SW 1271 (cell line): ENCODE data around the gene PLAC8.
"Not testable (repeated sequence)": the region's sequence is repeated elsewhere in the genome, so short reads cannot be mapped to it uniquely, and the experiment has no call there.

Experiments
- DNase-seq, 2 experiments: peaks; one replicate each; lab custom pipeline; 2025; lab: John Stamatoyannopoulos, UW

Gene PLAC8

DNA sequence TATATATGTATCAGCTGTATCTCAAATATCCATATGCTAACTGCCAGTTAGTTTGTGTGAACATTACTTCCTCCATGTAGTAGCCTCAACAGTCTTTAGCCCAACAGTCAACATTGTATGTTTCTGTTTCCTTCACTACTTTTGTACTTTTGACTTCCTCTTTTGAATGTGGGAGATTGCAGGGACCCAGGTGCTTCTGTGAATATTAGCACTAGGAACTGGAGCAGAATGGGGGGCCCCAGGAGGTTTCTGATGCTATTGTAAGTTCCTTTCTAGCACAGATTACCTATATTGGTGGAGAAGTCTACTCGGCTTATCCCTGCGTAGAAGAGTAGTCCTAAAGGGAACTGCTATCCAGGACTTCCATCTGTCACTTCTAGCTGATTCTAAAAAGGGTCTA lies 2.3 kb downstream of the PLAC8 start:
- no peak for DNase-seq

DNA sequence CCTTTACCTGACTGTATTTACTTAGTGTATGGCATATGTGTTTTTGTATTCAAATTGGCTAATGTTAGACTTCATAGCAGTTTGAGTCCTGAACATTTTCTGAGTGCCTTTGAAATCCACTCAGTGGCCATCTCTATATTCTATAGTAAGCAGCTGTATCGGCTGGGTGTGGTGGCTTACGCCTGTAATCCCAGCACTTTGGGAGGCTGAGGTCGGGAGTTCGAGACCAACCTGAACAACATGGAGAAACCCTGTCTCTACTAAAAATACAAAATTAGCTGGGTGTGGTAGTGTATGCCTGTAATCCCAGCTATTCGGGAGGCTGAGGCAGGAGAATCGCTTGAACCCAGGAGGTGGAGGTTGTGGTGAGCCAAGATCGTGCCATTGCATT lies 2.8 kb downstream of the PLAC8 start:
- DNase-seq, result not testable (repeated sequence)

DNA sequence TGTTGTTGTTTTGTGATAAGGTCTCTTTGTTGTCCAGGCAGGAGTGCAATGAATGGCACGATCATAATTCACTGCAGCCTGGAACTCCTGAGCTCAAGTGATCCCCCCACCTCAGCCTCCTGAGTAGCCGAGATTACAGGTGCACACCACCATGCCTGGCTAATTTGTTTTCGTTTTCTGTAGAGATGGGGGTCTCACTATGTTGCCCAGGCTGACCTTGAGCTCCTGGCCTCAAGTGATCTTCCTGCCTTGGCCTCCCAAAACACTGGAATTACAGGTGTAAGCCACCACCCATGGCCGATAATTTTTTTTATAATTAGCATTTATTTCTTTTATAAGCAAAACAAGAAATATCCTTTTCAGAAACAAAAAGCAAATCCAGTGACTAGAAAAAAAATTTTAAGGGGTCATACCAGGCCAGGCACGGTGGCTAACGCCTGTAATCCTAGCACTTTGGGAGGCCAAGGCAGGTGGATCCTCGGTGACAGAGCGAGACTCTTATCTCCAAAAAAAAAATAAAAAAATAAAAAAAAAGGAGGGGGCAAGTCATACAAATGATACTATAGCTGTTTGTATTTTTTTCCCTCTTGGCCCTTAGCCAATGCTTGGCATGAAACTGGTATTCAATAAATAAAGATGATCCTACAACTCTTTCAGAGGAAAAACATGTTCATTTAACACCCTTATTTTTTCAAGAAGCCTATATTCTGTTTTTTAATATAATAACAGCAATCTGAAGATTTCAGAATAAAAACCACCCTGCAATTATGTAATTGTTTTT lies 3.4 kb downstream of the PLAC8 start:
- DNase-seq, result no peak

DNA sequence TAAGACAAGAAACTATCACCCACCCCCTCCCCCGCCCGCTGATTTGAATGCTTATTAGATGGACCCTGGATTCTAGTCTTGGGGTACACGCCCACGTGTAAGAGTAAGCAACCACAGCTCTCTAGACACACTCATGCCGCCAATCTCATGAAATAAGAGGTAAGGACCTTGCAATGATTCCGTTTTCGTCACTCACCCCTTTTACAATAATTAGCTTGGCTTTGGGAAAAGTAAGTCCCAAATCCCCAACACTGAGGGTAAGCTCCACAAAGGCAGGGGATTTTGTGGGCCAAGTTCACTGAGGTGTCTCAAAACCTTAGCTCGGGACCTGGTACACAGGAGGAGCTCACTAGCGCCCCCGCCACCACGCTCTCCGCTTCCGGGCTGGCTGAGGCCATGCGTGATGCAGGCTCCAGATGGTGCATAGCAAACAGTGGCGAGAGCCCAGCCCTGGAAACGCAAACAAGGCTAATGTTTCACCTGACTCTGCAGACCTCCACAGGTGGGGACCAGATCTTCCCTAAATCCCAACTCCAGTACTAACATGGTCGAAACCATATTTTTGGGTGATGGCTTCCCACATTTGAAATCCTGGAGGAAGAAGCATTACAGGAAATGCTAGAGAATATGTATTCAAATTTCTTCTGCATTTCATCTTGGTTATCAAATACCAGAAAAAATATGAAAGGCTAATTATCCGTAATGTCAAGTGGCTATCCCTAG lies 4.1 kb downstream of the PLAC8 start:
- DNase-seq, result peak in 1 of 2 experiments; percentile 76

DNA sequence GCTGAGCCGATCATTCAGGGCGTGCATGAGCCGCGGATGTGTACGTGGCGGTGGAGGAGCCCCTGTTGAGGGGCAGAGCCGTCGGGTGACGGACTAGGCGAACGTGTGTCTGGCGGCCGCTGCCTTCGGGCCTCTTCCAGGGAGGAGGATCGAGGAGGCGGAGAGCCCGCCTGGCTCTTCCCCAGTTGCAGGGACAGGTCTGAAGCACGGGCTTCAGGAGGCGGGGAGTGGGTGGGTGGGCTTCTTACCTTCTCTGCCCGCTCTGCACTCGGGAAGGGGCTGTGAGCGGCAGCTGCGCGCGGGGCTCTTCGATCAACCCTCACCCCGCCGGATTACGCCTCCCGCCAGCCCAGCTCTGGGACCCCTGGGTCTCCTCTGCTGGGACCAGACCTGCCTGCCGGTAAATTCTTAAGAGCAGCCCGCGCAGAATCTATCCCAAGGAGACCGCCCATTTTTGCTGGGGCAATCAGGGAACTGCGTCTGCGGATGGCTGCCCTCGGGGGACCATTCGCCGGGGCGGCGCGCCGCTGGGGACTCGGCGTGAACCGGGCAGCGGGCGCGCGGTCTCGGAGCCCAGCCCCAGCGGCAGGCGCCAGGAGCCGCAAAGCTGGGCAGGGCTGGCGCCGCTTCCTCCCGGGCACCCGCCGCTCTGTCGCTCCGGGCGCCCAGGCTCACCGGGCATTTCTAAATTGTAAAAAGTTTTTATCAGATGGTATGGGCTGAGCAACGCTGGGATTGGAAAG lies 4.9 kb downstream of the PLAC8 start:
- no peak for DNase-seq

DNA sequence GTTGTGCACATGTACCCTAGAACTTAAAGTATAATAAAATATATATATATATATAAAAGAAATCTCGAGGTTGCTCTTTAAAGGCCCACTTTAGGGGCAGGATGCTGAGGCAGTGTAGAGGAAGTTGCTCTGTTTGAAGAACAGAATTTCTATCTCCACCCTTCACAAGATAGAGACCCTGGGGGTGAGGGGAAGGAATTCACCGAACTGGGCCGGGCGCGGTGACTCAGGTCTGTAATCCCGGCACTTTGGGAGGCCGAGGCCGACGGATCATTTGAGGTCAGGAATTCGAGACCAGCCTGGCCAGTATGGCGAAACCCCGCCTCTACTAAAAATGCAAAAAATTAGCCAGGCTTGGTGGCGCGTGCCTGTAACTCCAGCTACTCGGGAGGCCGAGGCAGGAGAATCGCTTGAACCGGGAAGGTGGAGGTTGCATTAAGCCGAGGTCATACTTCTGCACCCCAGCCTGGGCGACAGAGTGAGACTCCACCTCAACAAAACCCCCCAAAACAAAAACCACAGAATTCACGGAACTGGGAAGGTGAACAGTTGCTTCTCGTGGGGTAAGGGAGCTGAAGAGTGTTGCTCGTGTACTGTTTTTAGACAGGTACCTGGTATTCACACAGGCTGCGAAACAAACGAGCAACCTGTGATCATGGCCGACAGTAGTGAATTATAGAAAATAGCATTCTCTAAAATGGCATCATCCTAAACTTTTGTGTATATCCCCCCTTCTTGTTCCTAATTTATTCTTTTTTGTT lies 6.2 kb downstream of the PLAC8 start:
- no peak for DNase-seq

DNA sequence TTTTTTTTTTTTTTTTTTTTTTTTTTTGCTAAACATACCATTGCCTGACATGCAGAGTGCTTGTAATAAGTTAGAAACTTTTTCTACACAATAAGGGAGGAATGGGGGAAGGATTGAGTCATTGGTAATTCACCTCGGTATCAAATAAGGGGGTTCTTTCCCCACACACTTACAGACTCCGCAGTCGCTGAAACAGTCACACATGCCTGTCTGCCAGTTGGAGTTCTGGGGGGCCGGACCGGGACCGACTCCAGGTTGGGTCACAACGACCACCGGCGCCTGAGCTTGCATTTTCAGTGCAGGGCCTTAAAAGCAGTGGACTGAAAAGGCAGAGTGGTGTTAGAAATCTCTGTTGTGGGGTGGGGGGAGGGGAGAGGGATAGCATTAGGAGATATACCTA lies 6.9 kb downstream of the PLAC8 start:
- DNase-seq, result no peak

DNA sequence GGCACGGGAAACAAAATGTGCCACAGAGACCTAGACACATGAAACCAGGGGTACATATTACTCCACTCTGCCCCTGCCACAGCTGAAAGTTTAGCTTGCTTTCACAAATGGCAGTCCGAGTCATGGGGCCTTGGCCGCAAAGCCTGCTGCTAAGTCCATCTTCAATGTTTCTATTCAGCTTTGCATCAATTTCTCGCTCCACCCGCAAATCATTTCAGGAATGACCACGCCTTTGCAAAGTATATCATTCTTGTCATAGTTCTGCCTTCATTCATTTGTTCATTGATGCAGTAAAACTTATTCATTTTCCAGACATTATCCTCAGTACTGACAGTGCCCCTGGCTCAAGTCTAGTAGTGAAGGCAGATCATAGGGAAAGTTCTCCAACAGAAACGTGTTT lies 9.5 kb downstream of the PLAC8 start:
- DNase-seq, result no peak

DNA sequence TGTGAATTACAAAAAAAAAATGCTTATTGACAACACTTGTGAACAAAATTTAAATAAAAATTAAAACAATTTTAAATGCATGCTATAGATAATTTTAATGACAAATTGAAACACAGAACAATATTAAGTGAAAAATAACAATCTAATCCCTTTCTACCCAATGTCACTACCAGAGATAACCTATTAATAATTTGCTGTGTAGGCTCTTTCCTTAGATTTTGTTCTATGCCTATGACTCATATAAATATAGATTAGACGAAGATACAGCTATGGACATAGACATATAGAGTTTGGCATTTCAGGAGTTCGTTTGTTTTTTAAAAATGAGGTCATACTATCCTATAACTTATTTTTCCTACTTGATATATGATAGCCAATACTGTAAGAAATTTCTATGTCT lies 18.1 kb downstream of the PLAC8 start:
- DNase-seq, result no peak

DNA sequence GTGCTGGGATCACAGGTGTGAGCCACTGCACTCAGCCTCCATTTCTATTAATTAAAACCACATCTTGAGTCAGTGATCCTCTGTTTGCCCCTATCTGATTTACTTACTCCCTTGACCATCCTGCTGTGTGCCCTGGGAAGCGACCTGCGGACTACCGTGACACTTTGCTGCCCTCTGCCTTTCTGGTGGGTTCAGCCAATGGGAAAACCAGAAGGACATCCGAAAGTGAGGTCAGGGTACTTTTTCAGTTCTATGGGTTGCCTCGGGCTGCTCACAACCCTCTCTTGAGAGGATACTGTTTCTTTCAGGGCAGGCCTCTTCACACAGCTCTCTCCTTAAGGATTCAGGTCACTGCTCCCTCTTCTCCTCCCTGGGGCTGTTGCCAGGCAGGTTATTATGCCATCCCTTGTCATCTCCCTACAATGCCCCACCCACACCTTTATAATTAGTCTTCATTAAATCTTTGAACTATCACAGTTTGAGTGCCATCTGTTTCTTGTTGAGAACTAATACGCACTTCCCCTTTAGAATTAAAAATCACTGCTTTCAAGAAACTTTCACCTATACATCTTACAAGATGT lies 21.4 kb downstream of the PLAC8 start:
- DNase-seq, result no peak

DNA sequence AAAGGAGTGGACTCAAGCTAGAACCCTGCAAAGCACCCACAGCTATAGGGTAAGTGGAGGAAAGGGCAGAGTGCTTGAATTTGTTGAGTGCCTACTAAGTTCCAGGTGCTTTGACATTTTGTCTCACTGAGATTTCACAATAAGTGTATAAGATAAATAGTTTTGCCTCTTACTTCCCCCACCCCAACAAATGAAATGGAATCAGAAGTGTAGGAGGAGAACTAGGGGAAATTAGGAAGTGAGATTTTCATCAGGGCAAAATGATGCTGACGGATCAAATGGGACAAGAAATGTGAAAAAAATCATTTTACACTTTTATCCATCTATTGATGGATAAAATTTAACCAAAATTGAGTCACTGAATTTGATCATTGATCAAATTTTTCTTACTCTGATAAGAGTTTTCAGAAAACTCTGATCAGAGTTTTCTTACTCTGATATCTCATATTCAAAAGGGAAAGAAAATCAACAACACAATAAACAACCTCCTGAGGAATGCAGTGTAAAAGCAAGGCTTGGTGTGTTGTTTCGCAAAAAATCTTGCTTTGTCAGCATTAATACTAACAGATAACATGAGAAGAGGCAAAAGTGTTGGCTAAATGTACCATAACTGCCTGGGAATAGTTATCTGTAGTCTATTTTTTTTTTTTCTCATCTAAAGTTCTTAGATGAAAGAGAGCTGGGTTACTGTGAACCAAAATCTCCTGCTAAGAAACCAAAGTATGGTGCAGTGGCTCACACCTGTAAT lies 24.9 kb downstream of the PLAC8 start:
- DNase-seq, result no peak

DNA sequence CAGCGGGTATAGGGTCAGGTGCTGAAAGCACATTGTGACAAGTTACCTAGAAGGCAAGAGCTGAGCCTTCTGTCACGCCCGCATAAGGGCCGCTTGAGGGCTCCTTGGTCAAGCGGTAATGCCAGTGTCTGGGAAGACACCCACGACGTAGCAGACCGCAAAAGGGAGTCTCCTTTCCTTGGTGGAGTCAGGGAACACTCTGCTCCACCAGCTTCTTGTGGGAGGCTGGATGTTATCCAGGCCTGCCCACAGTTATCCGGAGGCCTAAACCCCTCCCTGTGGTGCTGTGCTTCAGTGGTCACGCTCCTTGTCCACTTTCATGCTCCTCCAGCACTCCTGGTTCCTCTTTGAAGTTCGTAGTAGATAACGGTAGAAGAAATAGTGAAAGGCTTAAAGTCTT lies 29.6 kb downstream of the PLAC8 start:
- DNase-seq, result not testable (repeated sequence)

DNA sequence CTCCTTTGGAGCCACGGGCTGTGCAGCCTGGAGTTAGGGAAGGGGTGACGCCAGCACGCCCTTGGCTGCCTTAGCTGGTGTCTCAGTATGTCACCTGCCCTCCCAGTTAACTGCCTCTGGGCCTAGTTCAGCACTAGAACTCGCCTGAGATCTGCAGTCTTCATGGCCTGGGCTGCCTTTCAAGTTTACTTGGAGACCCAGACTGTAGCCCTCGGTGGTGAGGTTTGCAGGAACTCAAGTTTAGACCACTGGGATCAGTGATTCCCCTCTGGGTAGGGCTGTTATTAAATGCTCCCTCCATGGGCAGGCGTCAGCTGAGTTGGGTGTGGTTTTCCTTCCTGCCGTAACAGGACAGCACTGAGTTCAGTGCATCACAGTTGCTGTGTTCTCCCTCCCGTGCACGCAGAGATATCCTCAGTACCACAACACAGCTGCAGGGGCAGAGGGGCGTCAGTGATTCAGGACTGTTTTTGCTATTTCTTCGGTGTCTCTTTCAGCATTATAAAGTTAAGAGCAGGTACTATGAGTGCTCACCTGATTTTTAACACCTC lies 30.5 kb downstream of the PLAC8 start:
- DNase-seq, result no peak

DNA sequence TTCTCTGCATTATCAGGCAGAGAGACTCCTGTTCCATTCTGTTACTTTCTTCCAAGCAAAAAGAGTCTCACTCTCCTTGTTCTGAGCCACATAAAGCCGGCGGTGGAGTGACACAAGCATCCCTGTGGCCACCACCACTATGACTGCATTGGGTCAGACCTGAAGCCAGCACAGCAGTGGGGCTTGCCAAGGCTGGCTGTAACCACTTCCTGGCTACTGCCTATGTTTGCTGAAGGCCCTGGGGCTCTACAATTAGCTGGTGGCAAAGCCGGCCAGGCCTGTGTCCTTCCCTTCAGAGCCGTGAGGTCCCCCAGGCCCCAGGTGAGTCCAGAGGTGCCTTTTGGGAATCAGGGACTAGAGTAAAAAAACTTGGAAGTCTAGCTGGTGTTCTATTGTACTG lies 31.8 kb downstream of the PLAC8 start:
- DNase-seq, result no peak

DNA sequence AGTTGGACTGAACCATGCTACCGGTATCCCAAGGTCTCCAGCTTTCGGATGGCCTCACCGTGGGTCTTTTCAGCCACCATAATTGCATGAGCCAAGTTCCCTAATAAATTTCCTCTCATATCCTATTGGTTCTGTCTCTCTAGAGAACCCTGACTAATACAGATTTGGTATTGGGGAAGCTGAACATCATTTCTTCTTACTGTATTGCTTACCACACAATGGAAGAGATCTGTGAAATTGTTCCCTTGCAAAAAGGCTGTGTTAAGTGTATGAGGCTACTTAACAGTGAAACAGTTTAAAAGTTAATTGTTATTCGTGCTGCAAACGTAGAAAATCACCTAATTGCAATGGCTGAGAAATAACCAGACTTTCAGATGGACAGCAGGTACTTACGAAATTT lies 34.0 kb downstream of the PLAC8 start:
- no peak for DNase-seq

DNA sequence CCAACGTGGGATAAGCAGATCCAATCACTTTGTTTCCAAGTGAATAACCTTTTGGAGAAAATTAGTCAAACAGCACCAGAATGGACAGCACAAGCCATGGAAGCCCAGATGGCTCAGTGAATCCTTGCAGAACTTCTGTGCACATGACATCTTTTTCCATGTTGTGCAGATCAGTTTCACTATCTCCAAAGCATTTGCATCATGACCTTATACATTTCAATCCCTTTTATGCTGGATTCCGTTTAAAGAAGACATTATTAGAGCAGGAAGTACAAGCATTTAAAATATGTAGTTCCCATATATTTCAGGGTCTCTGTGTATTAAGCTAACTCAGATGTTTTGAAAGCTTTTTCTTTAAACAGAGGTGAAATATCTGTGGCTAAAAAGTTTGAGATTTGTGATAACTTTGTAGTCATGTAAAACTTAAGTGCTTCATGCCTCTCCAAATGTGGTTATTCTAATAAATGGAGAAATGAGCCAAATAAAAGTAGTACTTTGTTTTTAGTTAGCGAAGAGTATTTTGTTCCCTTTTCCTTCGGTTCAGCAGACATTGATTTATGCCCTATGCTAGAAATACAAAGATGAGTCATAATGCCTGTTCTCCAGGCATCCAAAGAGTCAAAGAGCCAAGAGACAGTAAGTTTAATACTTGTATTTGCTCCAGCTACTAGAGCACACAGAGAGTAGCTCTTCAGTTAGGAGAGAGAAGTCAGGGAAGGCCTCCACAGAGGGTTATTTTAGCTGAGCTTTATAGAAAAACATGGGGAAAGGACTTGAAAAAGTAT lies 39.0 kb downstream of the PLAC8 start:
- no peak for DNase-seq

DNA sequence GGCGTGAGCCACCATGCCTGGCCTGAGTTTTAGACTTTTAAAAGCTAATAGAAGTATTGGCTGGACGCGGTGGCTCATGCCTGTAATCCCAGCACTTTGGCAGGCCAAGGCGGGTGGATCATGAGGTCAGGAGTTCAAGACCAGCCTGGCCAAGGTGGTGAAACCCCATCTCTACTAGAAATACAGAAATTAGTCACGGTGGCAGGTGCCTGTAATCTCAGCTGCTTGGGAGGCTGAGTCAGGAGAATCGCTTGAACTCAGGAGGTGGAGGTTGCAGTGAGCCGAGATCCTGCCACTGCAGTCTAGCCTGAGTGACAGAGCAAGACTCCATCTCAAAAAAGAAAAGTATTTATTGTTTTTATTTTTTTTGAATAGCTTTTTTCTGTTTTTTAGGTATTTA lies 39.7 kb downstream of the PLAC8 start:
- not testable (repeated sequence) for DNase-seq

DNA sequence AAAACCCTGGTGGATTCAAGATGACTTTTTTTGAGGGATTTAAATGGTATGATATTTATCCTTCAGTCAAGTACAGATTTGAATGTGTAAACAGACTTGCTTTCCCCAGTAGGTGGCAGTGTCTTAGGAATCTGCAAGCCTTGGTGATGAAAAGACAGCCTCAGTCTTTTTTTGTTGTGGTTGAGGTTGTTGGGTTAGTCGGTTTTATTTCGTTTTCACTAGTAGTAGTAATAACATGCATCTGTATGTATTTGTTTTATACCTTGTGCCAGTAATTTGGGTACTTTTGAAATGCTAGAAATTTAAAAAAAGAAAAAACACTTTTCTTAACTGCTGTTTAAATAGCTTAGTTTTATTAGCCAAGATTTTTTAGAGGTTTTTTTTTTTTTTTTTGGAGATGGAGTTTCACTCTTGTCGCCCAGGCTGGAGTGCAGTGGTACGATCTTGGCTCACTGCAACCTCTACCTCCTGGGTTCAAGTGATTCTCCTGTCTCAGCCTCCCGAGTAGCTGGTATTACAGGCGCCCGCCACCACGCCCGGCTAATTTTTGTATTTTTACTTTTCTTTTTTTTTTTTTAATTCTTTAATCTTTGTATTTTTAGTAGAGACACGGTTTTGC lies 40.3 kb downstream of the PLAC8 start:
- peak; percentile 36 to 67 for DNase-seq

DNA sequence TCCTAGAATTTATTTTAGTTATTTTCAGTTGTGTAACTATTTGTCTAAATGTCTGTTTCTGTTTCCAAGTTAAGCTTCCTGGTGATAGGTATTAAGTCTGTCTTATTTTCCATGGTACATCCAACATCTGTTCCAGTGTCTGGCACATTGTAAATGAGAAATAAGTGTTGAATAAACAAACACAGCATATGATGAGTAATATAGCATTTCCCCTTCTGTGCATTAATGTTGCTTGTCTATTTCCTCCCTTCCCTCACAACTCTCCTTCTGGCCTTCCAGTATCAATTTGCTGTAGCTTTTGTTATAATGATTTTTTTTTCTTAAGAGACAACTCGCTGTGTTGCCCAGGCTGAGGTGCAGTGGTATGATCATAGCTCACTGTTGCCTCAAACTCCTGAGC lies 43.4 kb downstream of the PLAC8 start:
- DNase-seq, result no peak
